ENCODE data around the gene UNC45A. TPM values are rescaled to one million over a fixed set of nuclear protein-coding genes. Genes with fewer than 3 reads are reported as not detected.
"Not testable (repeated sequence)": the region's sequence is repeated elsewhere in the genome, so short reads cannot be mapped to it uniquely, and the experiment has no call there.

The UNC45A gene
- total and polyA plus RNA-seq, 7 donors: 28.8 to 63.5 (median 50.4) TPM

GRCh38 chr15:90906181-90906849, 28.8 kb upstream of the UNC45A start:
- no peak overlapping the region for H3K27ac ChIP-seq
- no peak overlapping the region for H3K4me3 ChIP-seq
- no peaks in the 10 kb centered on the region for H3K9me3 ChIP-seq
- no peaks in the 10 kb centered on the region for H3K27me3 ChIP-seq
- WGBS, 2 donors: 97% methylated on average over 11 of the region's 11 CpGs
- no peak for DNase-seq
- intact Hi-C loops (cut with DNase I): no loop called here
- TF ChIP-seq EP300 (IDR thresholded peaks at IDR 0.05) (no peak), POLR2A (IDR thresholded peaks at IDR 0.05) (no peak), CTCF (IDR thresholded peaks at IDR 0.05) (no peak), POLR2AphosphoS5 (IDR thresholded peaks at IDR 0.05) (no peak)
- H3K4me1 ChIP-seq: peaks cover 0 to 25% (median 20%) of the 10 kb centered on the region in 4 donors
- peaks cover 39 to 63% (median 53%) of the 10 kb centered on the region in 4 donors for H3K36me3 ChIP-seq

GRCh38 chr15:90907051-90907660, 27.9 kb upstream of the UNC45A start:
- intact Hi-C loops (cut with DNase I): no loop called here
- no peaks in the 10 kb centered on the region for H3K9me3 ChIP-seq
- no peak for DNase-seq
- TF ChIP-seq POLR2AphosphoS5 (IDR thresholded peaks at IDR 0.05) (no peak), CTCF (IDR thresholded peaks at IDR 0.05) (no peak), EP300 (IDR thresholded peaks at IDR 0.05) (no peak), POLR2A (IDR thresholded peaks at IDR 0.05) (no peak)
- 84 to 92% methylated on average over 15 of the region's 15 CpGs for WGBS, 2 donors
- H3K36me3 ChIP-seq: peaks cover 48 to 72% (median 60%) of the 10 kb centered on the region in 4 donors
- no peak overlapping the region for H3K4me3 ChIP-seq
- H3K27ac ChIP-seq: no peak overlapping the region
- H3K27me3 ChIP-seq: no peaks in the 10 kb centered on the region
- H3K4me1 ChIP-seq: peaks cover 0 to 21% (median 13%) of the 10 kb centered on the region in 4 donors

- Histone ChIP-seq H3K9me3 (no peaks in the 10 kb centered on the region), H3K27me3 (no peaks in the 10 kb centered on the region), H3K36me3 (peaks cover 56 to 80% (median 69%) of the 10 kb centered on the region in 4 donors), H3K4me1 (peaks cover 0 to 21% (median 13%) of the 10 kb centered on the region in 4 donors), H3K4me3 (no peak overlapping the region), H3K27ac (peak overlapping the region in 3 of 4 donors; percentile 11 to 29 (median 18))
- no peak for TF ChIP-seq CTCF (IDR thresholded peaks at IDR 0.05)
- TF ChIP-seq POLR2AphosphoS5 (IDR thresholded peaks at IDR 0.05): no peak
- TF ChIP-seq EP300 (IDR thresholded peaks at IDR 0.05): no peak
- no peak for TF ChIP-seq POLR2A (IDR thresholded peaks at IDR 0.05)
- intact Hi-C loops (cut with DNase I): no loop called here
- no peak for DNase-seq
- WGBS, 2 donors: 91% methylated on average over 9 of the region's 9 CpGs
These were observed 27.1 kb upstream of the UNC45A start for GRCh38 chr15:90907838-90908507.

GRCh38 chr15:90909449-90909848, 25.6 kb upstream of the UNC45A start:
- H3K36me3 ChIP-seq: peaks cover 68 to 95% (median 81%) of the 10 kb centered on the region in 4 donors
- H3K4me3 ChIP-seq; H3K27me3 ChIP-seq; DNase-seq; H3K9me3 ChIP-seq; H3K27ac ChIP-seq; intact Hi-C loops (cut with DNase I); H3K4me1 ChIP-seq: not testable (repeated sequence)
- 89 to 93% methylated on average over 11 of the region's 11 CpGs for WGBS, 2 donors

- H3K36me3 ChIP-seq: peaks cover 68 to 98% (median 86%) of the 10 kb centered on the region in 4 donors
These were observed 25.1 kb upstream of the UNC45A start for GRCh38 chr15:90909976-90910375.

More at GRCh38 chr15:90909976-90910375, 25.1 kb upstream of the UNC45A start:
- Histone ChIP-seq H3K4me1 (peaks cover 0 to 9% (median 0%) of the 10 kb centered on the region in 4 donors), H3K27ac (no peak overlapping the region), H3K27me3 (no peaks in the 10 kb centered on the region), H3K9me3 (no peaks in the 10 kb centered on the region), H3K4me3 (no peak overlapping the region)
- intact Hi-C loops (cut with DNase I): no loop called here
- 96% methylated on average over 8 of the region's 8 CpGs for WGBS, 2 donors
- DNase-seq: no peak
- TF ChIP-seq POLR2AphosphoS5 (IDR thresholded peaks at IDR 0.05) (no peak), EP300 (IDR thresholded peaks at IDR 0.05) (no peak), CTCF (IDR thresholded peaks at IDR 0.05) (no peak), POLR2A (IDR thresholded peaks at IDR 0.05) (no peak)
